HG03354 (cell line): Measurements from ENCODE around the gene SEC11A.

Source experiments
- ATAC-seq: cut with Tn5 transposase; IDR thresholded peaks from one replicate; pipeline ENCODE4 v1.9.1; 2021; ENCODE audit warnings: mild to moderate bottlenecking; ENCODE audit not compliant: unreplicated experiment, poor library complexity, severe bottlenecking

SEC11A gene

DNA sequence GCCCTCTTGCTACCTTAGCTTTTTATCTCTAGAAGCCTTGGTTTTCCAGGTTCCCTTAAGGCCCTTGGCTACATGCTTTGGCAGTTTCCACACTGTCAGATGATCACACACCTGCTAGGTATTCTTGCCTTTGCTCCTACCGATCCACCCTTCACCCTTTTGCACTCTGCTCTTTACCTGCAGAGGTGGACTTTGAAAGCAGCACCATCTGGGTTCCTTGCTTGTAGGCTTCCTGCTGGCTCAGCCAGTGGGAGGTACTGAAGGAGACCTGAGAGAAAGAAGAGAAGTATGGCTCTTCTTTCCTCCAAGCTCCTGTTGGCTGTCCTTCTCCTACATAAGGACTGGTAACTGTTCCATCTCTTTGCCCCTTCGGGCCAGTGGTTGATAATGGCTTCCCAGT, 25.2 kb upstream of the SEC11A start:
- no peak for ATAC-seq

DNA sequence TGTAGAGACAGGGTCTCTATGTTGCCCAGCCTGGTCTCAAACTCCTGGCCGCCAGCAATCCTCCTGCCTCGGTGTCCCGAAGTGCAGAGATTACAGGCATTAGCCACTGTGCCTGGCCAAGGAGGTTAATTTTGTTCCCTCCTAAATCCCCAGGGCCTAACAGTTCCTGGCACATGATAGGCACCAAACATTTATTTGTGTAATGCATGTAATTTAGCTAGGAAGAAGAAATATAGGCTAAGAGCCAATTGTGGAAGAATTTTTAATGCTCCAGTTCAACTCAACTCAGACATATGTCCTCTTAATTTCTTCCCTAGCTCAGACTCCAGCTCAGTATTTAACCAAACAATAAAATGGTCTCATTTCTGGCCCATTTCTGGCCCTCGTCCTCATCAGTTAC, 24.8 kb upstream of the SEC11A start:
- ATAC-seq = no peak

DNA sequence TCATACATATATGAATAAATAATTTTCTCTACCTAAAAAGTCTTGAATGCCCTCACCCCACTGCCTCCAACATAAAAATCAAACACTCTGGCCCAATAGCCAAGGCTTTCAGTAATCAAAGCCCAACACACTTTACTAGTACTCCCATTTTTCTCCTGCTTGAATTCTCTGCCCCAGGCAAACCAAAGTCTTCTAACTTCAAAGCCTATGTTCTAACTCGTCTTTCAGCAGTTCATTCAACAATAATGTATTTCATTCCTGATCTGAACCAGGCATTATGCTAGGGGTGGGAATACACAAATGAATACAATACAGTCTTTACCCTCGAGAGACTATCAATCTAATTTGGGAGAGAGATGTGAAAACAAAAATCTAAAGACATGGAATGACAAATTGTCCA, 21.1 kb upstream of the SEC11A start:
- no peak for ATAC-seq

DNA sequence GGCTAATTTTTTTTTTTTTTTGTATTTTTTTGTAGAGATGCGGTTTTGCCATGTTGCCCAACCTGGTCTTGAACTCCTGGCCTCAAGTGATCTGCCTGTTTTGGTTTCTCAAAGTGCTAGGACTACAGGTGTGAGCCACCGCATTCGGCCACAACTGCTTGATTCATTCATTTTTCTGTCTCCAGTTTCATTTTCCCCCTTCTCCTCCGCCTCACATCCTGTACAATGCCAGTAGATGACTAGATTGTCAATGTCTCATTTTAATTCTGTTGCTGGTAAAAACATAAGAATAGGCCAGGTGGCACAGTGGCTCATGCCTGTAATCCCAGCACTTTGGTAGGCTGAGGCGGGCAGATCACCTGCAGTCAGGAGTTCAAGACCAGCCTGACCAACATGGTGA, 20.4 kb upstream of the SEC11A start:
- peak; percentile 71 for ATAC-seq

DNA sequence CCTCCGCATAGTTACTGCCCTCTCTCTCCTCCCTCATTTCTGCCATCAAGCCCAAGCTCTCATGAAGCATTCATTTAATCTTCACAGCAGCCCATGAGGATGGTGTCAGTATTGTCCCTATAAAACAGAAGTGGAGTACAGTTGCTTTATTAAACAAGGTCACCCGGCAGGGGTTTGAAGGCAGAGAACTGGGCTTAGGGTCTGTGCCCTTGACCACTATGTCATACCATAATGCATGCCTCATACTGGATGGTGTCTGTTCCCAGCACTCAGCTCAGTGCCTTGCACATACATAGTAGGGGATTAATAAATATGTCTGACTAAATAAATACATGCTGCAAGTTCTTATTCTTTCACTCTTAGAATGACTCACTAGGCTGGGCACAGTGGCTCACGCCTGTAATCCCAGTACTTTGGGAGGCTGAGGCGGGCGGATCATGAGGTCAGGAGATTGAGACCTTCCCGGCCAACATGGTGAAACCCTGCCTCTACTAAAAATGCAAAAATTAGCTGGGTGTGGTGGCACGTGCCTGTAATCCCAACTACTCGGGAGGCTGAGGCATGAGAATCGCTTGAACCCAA, 19.6 kb upstream of the SEC11A start:
- peak; percentile 44 for ATAC-seq

DNA sequence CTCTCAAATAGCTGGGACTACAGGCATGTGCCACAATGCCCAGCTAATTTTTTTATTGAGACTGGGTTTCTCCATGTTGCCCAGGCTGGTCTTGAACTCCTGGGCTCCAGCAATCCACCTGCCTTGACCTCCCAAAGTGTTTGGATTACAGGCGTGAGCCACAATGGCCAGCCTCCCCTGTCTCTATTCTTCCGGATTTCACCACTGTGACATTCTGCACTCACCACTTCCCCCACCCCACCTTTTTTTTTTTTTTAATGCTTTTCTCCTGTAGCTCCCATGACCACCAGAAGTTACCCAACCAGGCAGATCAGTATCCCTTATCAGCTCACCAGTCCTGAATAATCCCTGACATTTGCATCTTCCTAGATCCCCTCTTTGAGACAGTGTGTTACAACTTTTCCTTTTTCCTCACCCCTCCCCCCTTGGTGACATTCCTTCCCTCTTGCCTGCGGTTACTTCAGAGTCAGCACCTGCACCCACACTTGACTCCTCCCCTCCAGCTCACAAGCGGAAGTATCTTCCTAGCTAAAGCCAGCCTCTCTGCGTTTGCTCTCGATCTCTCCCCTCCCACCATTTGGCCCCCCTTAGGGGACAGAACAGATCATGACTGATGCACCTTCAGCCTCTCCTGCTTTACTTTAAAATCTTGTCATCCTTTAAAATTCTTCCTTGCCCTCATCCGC, 19.0 kb upstream of the SEC11A start:
- ATAC-seq = peak; percentile 67

DNA sequence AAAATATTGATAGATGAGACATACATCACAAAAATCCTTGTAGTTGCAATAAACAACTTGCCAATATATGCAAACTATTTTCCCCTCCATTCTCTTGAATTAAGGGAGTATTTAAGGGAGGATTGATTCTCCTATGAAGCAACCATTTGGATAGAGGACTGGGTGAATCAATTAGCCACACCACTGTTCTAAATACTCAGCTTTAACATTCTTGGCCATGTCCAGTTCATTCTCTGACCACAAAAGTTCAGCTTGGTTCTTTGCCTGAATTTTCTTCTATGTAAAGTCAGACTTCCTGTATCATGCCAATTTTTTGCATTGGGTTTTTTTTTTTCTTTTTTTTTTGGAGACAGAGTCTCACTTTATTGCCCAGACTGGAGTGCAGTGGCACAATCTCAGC, 15.8 kb upstream of the SEC11A start:
- ATAC-seq = no peak

DNA sequence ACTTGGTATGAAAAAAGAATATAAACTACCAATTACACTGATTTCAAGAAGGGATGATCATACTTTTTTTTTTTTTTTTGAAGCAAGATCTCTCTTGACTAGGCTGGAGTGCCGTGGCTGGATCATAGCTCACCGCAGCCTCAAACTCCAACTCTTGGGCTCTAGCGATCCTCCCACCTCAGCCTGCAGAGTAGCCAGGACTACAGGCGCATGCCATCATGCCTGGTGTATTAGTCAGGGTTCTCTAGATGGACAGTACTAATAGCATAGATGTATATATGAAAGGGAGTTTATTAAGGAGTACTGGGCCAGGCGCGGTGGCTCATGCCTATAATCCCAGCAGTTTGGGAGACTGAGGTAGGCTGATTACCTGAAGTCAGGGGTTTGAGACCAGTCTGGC, 11.5 kb upstream of the SEC11A start:
- ATAC-seq = no peak

DNA sequence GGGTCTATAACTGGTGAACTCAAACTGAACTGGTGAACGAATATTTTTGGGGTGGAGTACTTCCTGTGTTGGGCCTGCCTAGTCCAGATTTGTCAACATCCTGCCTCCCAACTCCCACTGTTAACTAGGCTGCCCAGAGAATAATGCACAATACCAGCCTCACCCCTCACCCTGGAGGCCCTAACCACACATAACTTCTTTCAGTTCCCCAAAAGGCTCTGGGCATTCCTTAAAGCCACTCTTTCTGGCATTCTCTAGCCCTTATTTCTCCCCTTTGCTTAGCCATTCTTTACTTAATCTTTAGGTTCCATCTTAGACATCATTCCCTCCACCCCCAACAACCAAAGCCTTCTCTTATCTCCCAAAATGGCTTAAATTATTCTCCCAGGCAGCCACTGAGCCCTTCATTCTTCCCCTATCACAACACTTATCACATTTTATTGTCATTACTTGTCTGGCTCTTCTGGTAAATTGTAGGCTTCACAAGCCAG, 9.1 kb upstream of the SEC11A start:
- peak; percentile 66 for ATAC-seq

DNA sequence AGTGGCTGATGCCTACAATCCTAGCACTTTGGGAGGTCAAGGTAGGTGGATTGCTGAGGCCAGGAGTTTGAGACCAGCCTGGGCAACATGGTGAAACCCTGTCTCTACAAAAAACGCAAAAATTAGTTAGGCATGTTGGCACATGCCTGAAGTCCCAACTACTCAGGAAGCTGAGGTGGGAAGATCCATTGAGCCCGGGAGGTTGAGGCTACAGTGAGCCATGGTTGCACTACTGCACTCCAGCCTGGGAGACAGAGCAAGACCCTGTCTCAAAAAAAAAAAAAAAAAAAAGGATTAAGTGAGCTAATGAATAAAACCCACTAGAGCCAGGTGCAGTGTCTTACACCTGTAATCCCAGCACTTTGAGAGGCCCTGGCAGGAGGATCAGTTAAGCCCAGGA, 6.7 kb upstream of the SEC11A start:
- ATAC-seq = no peak

DNA sequence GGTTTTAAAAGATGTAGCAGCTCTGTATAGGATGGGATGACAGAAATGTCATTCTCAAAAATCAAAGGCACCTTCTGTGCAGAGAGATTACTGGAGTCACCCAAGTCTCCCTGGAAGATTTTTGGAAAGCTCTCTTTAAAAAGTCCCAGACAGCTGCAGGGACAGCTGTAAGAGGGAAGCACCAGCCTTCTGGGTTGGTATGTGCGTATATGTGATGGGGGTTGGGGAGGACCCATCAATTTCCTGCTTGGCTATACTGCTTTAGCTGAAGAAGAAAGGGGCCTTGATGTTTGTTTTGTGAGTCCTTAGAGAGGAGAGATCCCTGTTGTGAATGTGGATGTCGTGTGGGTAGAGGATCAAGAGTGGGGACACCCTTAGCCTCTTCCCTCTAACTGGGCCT, 5.4 kb upstream of the SEC11A start:
- ATAC-seq = no peak

DNA sequence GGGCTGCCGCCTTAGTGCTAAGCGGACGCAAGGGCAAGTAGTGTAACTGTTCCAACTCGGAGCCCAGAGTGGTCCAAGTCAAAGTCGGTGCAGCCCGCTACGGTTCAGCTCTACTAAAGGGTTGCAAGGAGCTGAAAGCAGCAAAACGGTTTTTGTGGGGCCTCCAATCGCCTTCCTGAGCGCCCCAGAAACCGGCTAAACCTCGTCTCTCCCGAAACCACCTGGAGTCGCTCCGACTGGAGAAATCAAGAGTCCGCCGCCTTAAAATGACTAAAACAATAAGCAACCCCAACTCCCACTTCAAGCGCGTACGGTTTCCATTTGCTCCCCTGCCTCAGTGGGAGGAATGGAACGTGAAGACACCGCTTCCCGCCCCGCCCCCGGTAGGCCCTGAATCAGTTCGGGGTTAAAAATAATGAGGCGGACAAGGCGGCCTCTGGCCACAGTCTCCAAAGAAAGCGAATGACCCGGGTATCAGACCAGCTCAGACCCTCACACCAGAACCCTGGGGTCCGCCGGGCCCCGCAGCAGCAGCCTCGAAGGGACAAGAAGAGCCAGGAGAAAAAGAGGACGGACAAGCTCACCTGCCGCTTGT, 401 bp downstream of the SEC11A start:
- peak; percentile 5 for ATAC-seq

DNA sequence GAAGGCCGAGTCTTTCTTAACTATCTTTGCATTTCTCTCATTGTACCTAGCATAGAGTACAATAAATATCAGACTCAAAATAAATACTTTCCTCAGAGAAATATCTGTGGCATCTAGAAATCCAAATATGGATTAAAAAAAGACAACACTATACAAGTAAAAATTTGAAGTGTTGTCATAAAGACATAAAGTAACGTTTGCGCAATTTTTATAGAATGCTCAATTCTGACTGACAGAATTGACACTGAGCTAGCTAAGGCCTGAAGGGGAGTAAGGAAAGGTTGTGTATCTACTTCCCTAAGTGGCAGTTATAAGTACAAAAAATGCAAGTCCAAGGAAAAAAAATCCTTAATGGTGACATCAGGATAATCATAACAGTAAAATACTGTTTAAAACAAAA, 1.1 kb downstream of the SEC11A start:
- no peak for ATAC-seq

DNA sequence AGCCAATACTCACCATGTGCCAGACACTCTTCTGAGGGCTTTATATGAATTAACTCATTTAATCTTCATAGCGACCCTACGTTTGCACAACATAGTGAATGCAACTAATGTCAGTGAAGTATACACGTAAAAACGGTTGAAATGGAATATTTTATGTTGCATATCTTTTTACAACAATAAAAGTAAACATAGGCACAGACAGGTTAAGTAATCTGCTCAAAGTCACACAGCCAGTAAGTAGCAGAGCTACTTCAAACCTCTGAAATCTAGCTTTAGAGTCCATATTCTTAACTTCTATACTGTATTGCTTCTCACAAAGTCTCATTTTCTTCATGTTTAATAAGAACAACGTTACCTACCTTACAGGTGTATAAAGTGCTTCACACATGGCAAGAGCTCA, 1.6 kb downstream of the SEC11A start:
- ATAC-seq = no peak

DNA sequence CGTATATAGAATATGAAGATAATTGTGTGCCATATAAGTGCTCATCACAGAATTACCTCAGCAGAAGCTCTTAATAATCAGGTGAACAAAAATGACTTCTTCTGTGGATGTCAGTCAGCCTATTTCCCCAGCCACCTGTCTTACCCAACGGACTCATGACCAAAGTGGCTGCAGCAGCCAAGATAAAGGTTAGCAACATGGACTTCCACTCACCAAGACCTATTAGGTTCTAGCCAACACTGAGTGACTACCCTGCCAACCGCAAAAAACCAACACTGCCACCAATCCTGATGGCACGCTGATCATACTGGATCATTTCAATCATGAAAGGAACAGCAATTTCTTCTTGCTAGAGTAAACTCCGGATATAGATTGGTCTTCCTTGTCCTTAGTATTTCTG, 12.1 kb downstream of the SEC11A start:
- no peak for ATAC-seq

DNA sequence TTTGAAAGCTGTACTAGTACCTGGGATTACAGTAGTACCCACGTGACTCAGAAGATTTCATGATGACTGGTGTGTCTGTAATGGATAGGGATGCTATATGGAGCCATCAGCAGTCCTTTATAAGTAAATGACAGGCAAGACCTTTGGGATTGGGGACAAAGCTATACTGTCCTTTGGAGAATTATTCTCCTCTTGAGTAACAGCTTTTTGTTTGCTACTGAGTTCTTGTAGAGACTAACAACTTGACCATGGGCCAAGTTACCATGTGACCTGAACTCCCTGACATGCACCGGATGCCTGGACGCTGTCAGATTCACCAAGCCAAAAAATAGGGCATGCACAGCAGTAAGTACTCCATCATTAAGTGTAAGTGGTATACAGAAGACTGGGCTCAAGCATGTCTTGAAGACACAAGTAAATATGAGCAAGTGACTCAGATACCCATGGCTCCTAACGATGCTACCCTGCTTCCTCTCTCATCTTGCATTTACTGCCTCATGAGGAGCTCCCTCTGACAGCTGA, 12.9 kb downstream of the SEC11A start:
- no peak for ATAC-seq

DNA sequence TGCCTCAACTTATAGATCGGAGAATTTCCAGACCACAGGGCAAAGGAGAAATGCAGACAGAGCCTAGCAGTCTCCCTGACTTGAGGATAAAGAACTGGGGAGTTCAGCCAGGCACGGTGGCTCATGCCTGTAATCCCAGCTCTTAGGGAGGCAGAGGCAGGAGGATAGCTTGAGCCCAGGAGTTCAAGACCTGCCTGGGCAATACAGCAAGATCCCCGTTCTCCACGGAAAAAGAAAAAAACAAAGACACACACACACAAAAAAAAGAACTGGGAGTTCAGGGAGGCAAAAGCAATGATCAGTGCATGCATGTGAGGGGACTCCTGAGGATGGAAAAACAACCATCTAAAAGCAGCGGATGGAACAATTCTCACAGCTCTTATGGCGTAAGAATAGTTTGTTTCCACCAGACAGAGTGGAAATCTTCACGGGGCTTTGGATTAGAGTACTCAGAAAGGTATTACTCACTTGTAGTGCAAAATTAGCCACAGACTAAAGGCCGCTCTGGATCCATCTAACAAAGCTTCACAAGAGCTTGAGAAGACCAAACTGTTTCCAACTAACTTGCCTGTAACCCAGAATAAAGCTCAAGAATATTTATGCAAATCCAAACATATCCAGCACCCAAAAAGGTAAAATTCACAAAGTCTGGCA, 16.3 kb downstream of the SEC11A start:
- no peak for ATAC-seq

DNA sequence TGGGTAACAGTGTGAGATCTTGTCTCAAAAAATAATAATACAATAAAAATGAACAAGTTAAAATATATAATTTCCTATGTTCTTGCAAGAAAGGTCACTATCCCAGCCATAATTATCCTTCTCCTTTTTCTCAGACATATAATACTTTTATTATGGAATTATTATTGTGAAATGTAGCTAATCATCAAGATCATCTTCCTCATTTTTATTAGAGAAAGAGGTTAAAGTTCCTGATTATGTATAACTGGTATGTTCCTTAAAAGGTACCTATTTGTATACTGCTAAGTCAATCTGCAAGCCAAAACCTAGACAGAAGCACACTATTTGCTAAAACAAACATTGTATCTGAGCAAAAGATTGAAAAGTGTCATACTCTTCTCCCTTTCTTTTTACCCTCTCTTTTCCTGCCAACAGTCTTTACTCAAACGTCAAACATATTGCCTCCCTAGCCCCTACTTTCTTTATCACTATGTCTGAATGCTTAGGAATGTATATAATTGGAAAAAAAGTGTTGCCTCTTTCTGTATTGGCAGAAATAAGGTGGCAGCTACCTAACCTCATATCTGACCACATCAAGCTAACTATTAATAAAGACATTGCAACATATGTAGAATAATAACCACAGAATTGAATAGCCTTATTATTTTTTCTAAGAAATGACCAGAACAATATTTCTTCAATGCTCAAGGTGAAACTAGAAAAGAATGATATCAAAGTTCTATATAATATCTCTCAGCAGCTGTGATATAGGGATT, 18.5 kb downstream of the SEC11A start:
- ATAC-seq = no peak

DNA sequence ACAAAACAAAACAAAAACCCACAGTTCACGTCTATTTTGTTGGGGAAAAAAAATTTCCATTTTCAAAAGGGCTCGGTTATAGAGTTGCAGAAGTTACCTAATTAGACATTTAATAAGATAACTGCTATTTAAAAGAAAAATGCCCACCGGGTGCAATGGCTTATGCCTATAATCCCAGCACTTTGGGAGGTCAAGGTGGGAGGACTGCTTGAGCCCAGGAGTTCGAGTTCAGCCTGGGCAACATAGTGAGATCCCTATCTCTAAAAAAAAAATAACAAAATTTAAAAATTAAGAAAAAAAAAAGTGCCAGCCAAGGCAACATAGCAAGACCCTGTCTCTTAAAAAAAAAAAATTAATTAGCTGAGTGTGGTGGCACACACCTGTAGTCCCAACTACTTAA, 19.2 kb downstream of the SEC11A start:
- ATAC-seq = no peak

DNA sequence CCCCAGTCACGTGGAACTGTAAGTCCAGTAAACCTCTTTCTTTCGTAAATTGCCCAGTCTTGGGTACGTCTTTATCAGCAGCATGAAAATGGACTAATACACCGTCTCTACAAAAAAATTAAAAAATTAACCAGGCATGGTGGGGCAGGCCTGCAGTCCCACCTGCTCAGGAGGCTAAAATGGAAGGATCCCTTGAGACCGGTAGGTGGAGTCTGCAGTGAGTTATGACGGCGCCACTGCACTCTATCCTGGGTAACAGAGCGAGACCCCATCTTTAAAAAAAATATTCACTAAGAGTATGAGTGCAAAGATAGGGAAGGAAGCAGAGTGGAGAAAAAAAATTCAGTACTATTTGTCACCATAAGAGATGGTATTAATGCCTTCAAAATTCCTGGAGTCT, 25.6 kb downstream of the SEC11A start:
- no peak for ATAC-seq
